Subcutaneous adipose tissue (tissue), 4 donors: ENCODE measurements around the gene CTSE. TPM values are rescaled to one million over a fixed set of nuclear protein-coding genes. Genes with fewer than 3 reads are reported as not detected.

Source experiments
- total RNA-seq, 4 donors: library from RNA; depleted of rRNA; stranded (reverse); fragments of >200 nt; gene quantifications; one replicate each; pipeline ENCODE4 v1.1.0, GENCODE V29; 2016
- TF ChIP-seq, protein P1 (sequence below): fragments of 450-650 bp; IDR thresholded peaks from one replicate; pipeline ENCODE4 v1.5.1; 2016; ENCODE audit warnings: low read depth, mild to moderate bottlenecking, control low read depth, antibody characterized with exemption, moderate library complexity

CTSE gene
- total RNA-seq, 4 donors from 2014 or later: not detected

DNA sequence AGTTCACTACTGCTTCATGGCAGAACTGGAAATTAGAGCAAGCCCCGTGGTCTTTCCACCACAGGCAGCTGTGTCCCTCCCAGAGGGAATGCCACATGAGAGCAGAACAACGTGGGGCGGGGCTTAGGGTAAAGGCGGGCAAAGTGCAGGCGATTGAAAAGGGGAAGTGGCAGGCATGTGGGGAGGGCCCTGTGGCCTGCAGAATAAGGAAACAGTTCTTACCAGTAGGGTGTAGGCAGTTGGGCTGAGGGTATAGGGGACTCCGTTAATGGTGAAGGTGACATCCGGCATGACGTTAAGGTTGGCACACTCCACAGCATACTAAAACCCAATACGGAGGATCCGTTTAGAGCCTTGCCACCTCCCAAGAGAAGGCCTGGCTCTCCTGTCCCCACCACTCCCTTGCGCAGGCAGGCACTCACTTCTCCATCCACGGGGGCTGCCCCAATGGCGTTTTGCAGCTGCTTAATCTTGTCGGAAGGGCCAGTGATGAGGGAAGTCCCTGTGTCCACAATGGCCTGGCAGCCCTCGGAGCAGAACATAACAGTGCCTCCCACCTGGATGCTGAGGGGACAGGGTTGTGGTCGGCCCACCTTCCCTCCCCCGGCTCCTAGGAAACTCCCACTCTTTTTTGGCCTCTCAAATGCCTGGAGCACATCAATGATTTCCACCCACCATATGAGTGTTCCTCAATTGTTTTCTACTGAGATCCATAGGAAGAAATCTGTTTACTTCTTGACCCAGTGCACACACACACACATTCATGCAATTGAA, 11.4 kb downstream of the CTSE start:
- TF ChIP-seq, protein P1, sequence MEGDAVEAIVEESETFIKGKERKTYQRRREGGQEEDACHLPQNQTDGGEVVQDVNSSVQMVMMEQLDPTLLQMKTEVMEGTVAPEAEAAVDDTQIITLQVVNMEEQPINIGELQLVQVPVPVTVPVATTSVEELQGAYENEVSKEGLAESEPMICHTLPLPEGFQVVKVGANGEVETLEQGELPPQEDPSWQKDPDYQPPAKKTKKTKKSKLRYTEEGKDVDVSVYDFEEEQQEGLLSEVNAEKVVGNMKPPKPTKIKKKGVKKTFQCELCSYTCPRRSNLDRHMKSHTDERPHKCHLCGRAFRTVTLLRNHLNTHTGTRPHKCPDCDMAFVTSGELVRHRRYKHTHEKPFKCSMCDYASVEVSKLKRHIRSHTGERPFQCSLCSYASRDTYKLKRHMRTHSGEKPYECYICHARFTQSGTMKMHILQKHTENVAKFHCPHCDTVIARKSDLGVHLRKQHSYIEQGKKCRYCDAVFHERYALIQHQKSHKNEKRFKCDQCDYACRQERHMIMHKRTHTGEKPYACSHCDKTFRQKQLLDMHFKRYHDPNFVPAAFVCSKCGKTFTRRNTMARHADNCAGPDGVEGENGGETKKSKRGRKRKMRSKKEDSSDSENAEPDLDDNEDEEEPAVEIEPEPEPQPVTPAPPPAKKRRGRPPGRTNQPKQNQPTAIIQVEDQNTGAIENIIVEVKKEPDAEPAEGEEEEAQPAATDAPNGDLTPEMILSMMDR: no peak

DNA sequence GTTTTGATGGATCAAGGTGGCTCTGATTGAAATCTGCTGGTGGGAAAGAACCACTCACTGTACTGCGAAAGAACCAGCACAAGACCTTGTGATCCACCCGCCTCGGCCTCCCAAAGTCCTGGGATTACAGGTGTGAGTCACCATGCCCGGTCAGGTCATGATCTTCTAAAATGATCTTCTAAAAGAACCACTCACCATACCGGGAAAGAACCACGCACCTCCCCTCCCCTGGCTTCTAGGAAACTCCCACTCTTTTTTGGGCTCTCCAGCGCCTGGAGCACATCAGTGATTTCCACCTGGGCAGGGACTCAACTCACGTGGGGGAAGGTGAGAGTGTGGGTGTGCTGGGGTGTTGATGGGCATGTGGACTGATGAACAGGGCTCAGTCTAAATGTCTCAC, 12.6 kb downstream of the CTSE start:
- TF ChIP-seq, protein P1: no peak

DNA sequence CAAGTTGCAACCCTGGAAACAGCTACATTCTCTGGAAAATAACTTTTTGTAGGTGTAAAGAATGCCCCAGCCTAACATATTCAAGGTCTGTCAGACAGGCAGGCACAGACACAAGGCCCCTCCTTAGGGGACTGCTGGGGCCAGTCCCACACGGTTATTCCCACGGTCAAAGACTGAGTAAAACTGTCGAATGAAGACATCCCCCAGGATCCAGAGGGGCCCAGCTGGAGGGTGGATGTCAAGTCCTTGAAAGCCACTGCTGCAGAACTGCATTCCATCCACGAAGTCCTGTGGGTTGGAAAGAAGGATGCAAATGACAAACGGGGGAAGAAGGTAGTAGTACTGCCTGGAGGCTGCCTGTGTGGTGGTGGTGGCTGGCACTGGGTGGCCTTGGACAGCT, 13.6 kb downstream of the CTSE start:
- TF ChIP-seq, protein P1: no peak

DNA sequence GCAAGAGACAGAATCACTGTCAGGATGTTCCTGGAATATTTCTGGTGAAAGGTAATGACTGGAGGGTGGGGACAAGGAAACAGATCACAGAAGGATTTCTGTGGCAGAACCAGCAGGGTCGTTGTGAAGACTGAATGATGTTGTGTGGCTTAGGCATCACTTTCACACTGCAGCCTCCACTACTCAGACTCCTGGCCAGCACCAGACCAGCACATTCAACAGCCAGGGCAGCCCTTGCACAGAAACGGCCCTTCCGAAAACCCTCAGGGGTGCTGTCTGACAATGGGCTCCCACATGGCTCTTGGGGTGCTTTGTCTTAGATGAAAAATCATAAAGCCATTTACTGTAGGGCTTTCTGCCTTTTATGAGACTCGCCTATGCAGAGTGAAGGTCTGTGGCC, 16.7 kb downstream of the CTSE start:
- TF ChIP-seq, protein P1: no peak

DNA sequence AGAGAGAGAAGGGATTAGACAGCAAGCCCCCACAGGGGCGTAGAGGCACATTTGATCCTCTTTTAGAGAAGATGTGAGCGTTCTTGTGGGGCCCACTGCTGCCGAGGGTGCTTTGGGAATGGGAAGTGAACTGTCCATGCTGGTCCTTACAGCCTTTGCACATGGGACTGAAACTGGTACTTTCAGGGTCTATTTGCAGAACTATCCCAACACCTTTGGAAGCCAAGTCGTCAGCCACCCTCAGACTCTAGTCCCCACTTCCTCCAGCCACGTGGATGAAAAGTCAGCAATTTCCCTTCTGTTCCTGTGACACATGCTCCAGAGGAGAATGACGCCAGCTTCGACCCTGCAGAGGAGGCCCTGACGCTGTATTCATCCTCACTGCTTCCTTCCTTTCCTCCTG, 17.9 kb downstream of the CTSE start:
- TF ChIP-seq, protein P1: no peak

DNA sequence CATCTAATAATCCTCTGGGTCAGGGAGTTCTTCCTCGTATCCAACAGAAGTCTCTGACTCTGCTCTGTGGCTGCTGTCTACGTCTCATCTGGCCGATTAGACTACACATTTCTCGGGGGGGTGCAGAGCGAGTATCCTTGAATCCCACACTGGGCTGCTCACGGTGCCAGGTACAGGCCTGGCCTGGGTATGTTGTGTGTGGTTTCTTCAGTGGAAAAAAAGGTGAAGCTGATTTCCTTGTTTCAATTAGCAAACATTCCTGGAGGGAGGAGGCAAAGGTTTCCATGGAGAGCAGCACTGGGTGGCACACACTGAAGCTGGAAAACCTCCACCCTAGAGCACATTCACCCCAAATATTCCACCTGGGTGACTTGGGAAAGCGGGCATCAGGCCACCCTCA, 18.5 kb downstream of the CTSE start:
- TF ChIP-seq, protein P1: no peak

DNA sequence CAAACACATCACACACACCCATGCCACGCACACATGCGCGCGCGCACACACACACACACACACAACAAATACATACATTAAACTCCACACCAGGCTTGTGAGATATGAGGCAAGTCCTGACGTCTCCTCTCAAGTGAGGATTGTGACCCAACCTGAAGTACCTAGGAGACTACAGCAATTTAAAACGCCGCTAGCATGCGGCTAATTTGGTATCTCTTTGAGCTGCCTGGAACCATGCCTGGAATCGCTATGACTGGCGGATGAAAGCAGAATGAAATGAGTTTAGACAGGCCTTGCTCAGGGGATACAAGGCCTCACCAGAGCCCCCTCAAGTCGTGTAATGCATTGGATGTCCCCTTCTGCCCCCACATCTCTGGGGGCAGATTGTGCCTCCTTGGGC, 18.9 kb downstream of the CTSE start:
- TF ChIP-seq, protein P1: no peak
